SHP77 (cell line): ENCODE results near the gene METTL25B.
"Not testable (repeated sequence)": the region's sequence is repeated elsewhere in the genome, so short reads cannot be mapped to it uniquely, and the experiment has no call there.

Experiments
- DNase-seq, 2 experiments: peaks; one replicate each; lab custom pipeline; 2025; lab: John Stamatoyannopoulos, UW

The METTL25B gene

DNA sequence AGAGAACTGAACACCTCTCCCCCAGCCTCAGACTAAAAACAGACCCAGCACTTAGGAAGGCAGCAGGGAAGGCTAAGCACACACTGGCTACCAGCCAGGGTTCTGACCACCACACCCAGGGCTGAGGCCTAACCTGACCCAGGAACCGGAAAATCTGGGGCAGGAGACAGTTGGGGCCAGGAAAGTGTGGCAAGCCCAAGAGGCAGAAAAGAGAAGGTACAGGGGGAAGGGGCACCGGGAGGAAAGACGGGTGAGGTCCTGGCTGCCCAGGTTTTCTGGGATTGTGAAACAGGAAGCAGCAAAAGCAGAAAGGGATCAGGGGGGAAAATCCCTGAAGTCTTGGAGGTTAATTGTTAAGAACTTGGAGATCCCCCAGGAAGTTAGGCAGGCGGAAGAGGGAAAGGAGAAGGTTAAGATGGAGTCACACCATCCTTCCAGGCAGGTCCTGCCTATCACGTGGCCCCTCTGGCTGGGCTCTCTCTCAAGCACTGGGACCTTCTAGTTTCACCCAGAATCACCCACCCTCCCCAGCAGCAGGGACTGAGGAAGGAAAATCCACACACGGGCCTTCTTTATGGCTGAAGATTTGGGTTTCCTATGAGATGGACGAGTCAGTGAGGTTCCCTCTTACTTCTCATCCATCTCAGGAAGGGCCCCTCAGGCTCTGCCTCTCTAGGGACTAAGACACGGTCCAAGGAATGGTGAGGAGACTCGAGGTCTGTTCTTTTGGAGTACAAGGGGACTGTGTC, 20.6 kb downstream of the METTL25B start:
- DNase-seq, result peak in 1 of 2 experiments; percentile 53

DNA sequence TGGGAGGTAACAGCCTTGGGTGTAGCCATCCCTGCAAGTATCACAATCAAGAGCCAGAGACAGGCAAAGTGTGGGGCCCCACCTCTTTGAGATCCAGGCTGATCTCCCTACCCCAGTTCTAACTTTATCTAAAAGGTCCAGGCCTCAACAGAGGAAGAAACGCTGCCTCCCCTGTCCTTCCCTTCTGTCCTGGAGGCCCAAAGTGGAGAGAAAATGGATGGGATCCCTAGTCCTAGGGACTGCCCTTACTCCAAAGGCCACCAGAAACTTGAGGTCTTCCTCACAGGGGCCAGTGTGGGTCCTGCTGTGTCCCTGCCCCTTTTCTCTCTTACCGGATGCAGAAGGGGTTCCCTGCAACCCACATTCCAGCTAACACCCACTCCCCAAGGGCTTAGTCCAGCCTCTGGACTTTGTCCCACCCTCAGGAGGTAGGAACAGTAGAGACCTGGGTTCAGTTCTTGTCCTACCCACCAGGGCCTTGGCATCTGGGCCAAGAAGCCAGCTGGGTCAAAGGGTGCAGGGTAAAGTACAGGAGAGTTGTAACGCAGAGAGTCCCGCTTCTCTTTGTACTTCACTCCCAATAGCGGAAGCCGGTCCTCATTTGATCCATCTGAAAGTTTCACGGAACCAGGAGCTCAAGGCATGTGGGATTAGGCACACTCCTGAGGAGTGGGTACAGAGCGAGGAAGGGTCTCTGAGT, 21.3 kb downstream of the METTL25B start:
- DNase-seq, result no peak

DNA sequence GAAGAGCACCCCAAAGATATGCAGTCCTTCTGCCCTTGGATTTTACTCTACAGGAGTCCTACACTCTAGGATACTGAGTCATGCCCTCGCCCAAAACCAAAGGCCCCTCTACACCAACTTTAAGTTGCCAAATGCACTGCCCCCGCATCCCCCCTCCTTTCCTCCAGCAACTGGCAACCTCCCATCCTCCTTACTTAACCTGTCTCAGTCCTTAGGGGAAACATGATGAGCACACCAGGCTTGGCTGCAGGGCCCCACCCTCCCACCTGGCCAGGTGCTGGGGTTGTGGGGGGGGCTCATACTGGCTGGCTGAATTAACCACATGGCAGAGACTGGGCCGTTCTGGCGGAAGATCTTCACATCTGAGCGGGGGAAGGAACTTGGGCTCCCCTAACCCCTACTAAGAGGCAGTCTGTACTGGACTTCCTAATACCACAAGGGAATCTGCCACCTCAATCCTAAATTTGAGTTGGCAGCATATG, 22.0 kb downstream of the METTL25B start:
- peak in 1 of 2 experiments; percentile 31 for DNase-seq

DNA sequence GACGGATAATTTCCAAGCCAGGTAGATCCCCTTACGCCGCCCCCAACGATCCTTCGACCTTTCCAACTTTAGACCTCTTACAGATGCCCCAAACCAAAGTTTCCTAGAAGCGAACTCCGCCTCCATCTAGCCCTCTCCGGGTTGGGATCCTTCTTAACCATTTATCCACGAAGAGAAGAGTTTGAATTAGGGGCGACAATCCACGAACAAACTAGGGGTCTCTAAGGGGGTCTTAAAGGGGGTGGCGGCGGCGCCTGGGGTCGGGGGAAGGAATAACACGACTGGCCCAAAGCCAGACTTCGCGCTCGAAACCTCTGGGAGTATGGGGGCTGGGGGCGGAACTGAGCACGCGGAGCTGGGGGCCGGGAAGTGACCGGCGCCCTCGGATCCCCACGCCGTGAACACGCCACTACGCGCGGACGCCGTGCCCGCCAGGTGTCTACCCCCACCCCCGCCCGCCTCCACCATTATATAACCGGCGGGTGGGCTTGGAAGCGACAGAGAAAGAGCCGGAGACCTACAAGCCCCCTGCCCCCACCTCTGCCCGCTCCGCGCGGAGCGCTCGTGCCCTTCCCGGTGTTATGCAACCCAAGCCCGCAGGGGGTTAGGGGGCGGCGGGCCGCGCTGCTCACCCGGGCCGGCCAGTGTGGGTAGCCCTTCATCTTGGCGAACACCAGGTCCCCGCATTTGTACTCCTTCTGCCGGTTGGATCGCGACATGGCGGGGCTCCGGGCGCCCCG, 22.6 kb downstream of the METTL25B start:
- DNase-seq, result peak; percentile 16 to 44

DNA sequence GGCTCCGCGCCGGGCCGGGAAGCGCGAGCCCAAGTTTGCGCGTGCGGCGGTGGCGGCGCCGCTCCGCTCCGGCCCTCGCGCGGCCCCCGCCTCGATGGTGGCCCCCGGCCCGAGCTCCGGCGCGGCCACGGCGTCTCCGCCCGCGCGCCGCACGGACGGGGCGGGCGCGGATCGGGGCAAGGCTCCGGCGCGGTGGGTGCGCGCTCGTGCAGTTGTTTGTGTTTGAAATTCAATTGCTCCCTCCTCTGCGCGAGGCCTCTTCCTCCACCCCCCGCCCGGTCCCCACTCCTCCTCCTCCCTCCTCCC, 23.1 kb downstream of the METTL25B start, which contains the start of gene HDGF:
HDGF (minus strand) TSS at position 225 of the 306 bp plus-strand sequence. CDS start 246 bp downstream, outside the sequence.
- no peak for DNase-seq

DNA sequence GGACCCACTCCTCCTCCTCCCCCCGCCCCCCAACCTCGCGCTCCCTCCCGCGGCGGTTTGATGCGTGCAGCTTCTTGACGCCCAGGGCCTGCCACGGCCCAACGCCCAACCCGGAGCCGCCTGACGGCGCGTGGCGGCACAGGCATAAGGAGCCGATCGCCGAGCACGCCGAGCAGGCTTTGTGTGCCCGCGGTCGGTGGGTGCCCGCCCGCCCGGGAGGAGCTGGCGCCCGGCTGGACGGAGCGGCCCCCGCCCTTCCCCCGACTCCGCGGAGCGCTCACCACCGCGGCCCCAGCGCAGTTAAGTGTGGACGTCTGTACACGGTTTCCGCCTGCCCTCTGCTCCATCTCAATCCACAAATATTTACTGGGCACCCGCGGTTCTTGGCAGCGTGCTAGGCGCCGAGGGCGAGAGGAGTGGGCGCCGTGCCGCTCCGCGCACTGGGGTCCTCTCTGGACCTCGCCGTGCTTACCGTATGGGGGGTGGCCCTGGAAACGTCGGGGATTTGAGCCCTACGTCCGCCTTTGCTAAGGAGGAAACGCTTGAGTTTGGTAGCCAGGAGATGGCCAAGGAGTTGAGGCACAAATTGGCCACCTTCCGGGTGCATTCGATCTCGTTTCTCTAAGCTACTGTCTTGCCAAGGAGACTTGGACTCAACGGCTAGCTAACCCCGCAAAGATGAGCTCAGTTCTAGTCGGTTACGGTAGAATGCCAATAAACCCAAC, 23.6 kb downstream of the METTL25B start:
- DNase-seq, result peak; percentile 98 to 99

DNA sequence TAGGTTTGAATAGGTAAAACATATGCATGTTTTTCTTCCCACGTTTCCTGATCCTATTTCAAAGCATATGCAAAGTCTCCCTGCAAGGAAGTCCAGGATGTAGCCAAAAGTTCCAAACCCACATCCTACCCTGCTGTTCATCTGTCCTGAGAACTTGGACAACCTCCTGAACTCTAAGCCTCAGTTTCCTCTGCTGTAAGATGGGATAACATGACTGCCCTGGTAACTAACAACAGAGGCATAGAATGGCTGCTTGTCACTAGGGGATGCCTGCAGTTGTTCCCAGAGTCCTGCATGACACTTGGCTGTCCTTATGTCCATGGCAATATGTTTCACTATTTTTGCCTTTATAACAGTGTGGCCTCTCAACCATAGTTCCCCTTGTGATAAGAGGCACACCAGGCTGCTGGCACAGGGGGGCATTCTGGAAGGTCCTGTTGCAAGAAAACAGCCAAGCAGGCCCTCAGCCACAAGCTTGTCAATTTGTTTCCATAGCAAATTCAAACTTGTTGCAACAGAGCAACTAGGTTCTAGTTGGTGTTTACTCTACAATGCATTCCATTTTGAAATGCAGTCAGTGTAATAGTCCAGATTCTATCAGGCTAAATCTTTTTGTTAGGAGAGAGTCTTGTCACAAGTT, 24.7 kb downstream of the METTL25B start:
- DNase-seq, result no peak

DNA sequence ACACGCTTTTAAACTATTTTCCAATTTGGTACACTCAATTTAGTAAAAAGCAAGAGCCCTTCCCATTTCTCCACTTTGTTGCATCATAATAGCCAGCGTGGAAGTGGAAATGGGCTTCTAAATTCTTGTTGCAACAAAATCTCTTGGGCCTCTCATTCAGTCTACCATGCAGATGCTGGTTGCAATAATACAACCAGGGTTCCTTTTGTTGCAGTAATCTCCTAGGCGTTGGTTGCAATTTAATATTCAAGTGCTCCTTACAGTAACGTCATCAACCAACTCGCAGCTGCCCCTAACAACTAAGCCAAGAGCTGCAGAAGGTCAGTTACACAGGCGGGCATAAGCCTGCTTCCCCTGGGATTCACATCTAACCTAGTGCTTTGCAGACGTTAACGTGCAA, 25.9 kb downstream of the METTL25B start:
- peak in 1 of 2 experiments; percentile 27 for DNase-seq

DNA sequence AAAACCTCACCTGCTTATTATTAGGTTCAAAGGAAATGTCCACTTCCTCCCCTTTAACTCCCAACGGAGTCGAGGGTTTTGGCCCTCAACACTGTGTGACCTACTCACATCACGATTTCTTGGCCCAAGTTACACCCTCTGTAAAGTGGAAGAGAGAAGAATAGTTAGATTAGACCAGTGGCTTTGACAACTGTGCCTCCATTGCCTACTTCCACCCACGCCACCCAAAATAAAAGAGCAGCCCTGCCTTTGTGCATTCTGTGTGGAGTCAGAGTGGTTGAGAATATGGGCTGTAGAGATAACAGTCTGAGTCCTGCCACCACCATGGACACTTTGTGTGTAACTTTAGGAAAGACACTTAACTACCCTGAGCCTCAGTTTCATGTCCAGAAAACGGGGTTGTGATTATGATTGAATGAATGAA, 27.3 kb downstream of the METTL25B start:
- no peak for DNase-seq

DNA sequence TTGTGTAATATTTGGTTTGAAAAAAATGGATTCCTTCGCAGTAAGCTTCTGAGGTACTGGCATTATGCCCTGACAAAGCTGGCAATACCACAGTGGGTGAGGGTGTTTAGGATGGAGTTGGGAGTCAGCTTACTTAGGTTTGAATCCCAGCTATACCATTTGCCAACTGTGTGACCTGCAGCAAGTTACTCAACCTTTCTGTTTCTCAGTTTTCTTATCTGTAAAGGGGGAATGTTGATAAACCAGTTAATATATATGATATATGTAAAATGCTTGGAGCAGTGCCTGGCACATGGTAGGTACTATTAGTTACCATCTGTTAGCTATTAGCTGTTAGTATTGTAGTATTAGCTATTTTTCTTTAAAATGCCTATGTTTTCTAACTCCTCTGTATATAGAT, 28.1 kb downstream of the METTL25B start:
- no peak for DNase-seq

DNA sequence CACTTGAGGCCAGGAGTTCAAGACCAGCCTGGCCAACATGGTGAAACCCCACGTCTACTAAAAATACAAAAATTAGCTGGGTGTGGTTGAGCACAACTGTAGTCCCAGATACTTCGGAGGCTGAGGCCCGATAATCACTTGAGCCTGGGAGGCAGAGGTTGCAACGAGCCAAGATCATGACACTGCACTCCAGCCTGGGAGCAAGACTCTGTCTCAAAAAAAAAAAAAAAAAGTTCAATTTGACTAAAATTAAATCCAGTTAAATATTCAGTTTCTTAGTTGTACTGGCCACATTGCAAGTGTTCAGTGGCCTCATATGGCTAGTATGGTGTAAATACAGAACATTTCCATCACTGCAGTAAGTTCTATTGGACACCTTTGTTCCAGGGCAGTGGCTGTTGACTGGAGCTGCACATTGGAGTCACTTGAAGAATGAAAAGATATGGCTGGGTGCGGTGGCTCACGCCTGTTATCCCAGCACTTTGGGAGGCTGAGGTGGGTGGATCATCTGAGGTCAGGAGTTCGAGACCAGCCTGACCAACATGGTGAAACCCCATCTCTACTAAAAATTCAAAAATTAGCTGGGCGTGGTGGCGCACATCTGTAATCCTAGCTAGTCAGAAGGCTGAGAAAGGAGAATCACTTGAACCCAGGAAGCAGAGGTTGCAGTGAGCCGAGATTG, 29.4 kb downstream of the METTL25B start:
- DNase-seq, result not testable (repeated sequence)

DNA sequence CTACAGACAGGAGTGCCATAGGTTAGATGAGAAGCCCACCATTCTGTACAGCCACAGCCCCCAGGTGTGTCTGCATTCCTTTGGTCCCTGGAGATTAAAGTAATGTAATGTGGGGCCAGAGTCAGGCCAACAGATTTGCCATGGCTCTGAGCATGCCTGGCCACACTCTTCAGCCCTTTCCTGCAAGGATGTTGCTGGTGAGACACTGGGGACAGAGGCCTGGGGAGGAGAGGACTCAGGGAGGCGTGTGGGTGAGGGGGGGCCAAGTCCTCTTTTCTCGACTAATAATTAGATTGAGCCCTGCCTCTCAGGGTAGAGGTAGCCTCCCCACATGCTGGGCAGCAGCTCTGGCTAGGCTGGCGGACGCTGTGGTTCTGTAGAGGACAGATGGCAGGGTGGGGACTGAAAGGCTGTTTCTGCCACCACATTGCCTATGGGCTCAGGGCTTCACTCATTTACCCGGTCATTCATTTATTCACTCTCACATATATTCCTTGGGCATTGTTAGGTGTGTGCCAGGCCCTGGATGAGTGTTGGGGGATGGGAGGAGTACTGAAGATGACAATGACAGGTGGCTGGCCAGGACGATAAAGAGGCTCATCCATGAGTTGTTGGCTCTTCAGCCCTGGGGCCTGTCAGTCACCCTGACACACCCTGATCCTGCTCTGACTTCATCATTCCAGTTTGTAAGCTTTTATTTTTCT, 32.0 kb downstream of the METTL25B start:
- DNase-seq, result peak in 1 of 2 experiments; percentile 32

DNA sequence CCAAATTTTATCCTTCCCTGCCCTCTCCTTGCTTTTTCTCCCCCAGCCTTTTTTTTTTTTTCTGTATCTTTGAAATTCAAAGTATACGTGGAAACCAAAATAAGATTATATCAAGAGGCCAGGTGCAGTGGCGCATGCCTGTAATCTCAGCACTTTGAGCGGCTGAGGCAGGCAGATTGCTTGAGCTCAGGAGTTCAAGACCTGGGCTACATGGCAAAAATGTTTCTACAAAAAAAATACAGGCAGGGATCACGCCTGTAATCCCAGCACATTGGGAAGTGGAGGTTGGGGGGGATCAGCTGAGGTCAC, 32.5 kb downstream of the METTL25B start:
- no peak for DNase-seq

DNA sequence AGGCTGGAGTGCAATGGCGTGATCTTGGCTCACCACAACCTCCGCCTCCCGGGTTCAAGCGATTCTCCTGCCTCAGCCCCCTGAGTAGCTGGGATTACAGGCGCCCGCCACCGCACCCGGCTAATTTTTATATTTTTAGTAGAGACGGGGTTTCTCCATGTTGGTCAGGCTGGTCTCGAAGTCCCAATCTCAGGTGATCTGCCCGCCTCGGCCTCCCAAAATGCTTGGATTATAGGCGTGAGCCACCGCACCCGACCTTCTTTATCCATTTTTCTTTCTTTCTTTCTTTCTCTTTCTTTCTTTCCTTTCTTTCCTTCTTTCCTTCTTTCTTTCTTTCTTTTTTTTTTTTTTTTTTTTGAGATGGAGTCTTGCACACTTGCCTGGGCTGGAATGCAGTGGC, 36.9 kb downstream of the METTL25B start:
- DNase-seq, result not testable (repeated sequence)

DNA sequence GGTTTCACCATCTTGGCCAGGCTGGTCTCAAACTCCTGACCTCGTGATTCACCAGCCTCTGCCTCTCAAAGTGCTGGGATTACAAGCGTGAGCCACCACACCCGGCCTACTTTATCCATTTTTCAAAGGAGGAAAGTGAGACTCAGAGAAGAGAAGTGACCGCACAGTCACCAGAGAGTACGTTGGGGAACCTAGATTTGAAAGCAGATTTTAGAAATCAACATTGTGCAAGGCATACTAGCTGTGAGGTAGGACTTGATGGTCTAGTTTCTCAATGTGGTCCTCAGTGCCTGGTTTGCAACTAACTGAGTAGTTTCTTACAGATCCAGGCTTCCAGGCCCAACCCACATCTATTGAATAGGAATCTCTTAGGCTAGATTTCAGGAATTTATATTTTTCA, 37.4 kb downstream of the METTL25B start:
- no peak for DNase-seq

DNA sequence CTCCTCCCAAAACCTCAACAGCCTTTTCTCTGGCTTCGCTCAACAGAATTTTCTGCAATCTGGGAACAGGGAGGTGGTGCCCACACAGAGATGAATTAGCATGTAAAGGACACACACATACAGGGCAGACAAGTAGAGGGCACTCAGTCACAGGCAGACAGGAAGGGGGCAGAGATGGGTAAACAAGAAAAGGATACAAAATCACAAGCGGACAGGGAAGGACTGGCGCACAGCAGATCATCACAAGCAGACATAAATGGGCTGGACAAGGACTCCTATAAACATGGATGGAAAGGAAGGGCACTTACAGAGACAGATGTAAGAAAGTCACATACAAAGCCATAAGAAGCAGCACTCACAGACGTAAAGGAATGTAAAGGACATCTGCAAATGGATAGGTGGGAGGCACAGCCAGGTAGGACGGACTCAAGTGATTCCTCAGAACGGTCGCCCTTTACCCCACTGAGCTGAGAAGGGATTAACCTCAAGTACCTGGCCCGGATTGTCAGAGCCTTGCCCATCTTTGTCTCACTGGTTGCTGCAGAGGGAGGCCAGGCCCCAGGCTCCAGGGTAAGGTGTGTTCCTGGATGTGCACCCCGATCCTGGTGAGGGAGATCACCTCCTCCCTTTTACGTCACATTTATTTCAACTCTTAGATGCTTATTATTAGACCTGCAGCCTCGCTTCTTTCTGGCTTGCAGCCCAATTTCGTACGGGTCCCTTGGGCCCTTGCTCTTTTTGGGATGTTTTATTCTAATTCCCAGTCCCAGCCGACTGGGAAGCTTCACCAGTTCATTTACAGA, 38.2 kb downstream of the METTL25B start:
- DNase-seq, result peak in 1 of 2 experiments; percentile 63

DNA sequence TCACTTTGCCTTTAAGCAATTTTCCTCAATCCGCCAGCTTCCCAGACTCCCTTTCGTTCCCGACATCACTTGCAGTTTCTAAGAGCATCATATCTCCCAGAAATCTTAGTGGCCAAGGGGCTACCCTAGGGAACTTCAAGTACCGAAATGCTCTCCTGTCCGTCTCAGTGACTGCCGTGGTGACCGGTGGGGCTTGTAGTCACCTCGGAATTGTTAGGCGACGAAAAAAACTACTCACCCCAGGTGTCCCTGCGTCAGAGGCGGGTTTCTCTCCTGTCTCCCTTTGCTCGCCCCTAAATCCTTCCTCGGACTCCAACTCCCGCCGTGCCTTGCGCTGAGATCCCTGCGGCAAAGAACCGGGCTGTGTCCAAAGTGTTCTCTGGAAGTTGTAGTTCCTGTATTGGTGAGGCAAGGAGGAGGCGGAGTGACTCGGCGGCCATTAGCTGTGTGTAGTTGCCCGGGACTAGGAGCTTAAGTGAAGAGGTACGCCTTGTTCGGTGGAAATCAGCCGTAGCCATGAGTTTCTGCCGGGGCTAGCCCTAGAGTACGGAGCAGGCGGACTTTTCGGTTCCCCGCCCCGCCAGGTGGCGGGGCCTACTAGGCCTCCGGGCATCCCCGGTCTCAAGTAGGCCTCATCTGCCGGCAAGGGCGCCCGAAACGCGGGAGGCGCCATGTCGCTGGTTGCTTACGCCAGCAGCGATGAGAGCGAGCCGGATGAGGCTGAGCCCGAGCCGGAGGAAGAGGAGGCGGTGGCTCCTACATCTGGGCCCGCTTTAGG, 39.0 kb downstream of the METTL25B start, which contains the start of gene PRCC:
PRCC (plus strand) TSS at position 435 of the 778 bp plus-strand sequence; CDS start at position 672, 237 bp downstream.
- DNase-seq, result peak; percentile 100

DNA sequence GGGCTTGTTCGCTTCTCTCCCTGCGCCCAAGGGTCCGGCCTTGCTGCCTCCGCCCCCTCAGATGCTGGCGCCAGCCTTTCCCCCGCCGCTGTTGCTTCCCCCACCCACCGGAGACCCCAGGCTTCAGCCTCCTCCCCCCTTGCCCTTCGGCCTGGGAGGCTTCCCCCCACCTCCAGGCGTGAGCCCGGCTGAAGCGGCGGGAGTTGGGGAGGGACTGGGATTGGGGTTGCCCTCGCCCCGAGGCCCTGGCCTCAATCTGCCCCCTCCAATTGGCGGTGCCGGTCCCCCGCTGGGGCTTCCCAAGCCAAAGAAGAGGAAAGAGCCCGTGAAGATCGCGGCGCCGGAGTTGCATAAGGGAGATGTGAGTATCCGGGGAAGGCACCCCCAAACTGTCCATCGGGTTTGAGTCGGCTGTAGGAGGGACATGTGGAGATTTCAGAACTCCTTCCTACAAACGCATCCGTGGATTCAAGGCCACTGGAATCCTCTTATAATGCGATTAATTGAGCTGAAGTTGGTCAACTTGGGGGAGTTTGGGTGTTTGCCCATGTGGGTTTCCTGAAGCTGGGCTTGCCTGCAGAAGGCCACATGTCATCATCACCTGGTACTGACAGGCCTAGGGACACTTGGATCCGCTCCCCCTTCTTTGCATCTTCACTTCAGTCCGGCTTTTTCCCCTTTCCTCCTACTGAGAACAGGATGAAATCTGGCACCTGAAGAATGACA, 39.8 kb downstream of the METTL25B start:
- DNase-seq, result no peak
